Liver (tissue), 9 donors: ENCODE measurements around the gene FMN2. TPM values are rescaled to one million over a fixed set of nuclear protein-coding genes. Genes with fewer than 3 reads are reported as not detected.

ENCODE experiments used
- DNase-seq: peaks from one replicate; pipeline ENCODE4 v3.0.0-alpha.2; 2017; ENCODE audit warnings: low spot score
- H3K27ac ChIP-seq, 2 donors: one replicate each; pipeline ENCODE4 v1.7.0; 2013; ENCODE audit warnings: inconsistent platforms in 2 of 2, low read length in 2 of 2, control low read depth in 1 of 2, low read depth in 1 of 2, mild to moderate bottlenecking in 1 of 2
- H3K27me3 ChIP-seq, 4 donors: one replicate each; pipeline versions ENCODE4 v1.6.1 to v1.7.0; 2013; ENCODE audit warnings: low read length in 3 of 4, inconsistent platforms in 1 of 4, mild to moderate bottlenecking in 1 of 4, moderate library complexity in 1 of 4; ENCODE audit not compliant: control insufficient read depth in 4 of 4, insufficient read depth in 4 of 4
- H3K36me3 ChIP-seq, 4 donors: one replicate each; pipeline versions ENCODE4 v1.6.1 to v1.7.0; 2013; ENCODE audit warnings: low read length in 3 of 4, mild to moderate bottlenecking in 3 of 4, low read depth in 1 of 4, moderate library complexity in 1 of 4; ENCODE audit not compliant: control insufficient read depth in 4 of 4, insufficient read depth in 3 of 4
- H3K4me1 ChIP-seq, 4 donors: one replicate each; pipeline versions ENCODE4 v1.6.1 to v1.7.0; 2013; ENCODE audit warnings: low read length in 3 of 4, mild to moderate bottlenecking in 3 of 4, moderate library complexity in 1 of 4; ENCODE audit not compliant: control insufficient read depth in 4 of 4, insufficient read depth in 4 of 4
- H3K4me3 ChIP-seq, 3 donors: one replicate each; pipeline versions ENCODE4 v1.6.1 to v1.7.0; 2013; ENCODE audit warnings: low read length in 3 of 3, control low read depth in 1 of 3, low read depth in 1 of 3, mild to moderate bottlenecking in 1 of 3
- H3K9ac ChIP-seq, 2 donors: one replicate each; pipeline ENCODE4 v1.7.0; 2013; ENCODE audit warnings: low read length in 2 of 2, mild to moderate bottlenecking in 2 of 2, moderate library complexity in 2 of 2, control low read depth in 1 of 2, low read depth in 1 of 2
- H3K9me3 ChIP-seq, 4 donors: one replicate each; pipeline versions ENCODE4 v1.6.1 to v1.7.0; 2013; ENCODE audit warnings: low read length in 3 of 4; ENCODE audit not compliant: control insufficient read depth in 4 of 4
- ATF3 ChIP-seq: IDR thresholded peaks from 2 replicates; pipeline ENCODE4 v1.6.1; 2016; ENCODE audit warnings: antibody characterized with exemption
- CTCF ChIP-seq: fragments of 150-350 bp; IDR thresholded peaks from 2 replicates; pipeline ENCODE4 v1.5.1; 2017; ENCODE audit warnings: improper control_type of control experiment, low read depth, low read length; ENCODE audit not compliant: missing input control
- EGR1 ChIP-seq, 2 donors: IDR thresholded peaks; 2 replicates each; pipeline ENCODE4 v1.6.1; 2016 to 2018; ENCODE audit warnings: antibody characterized with exemption in 2 of 2, low read depth in 2 of 2
- FOXA1 ChIP-seq: IDR thresholded peaks from 2 replicates; pipeline ENCODE4 v1.6.1; 2016; ENCODE audit warnings: antibody characterized with exemption
- HNF4G ChIP-seq: IDR thresholded peaks from 2 replicates; pipeline ENCODE4 v1.6.1; 2016; ENCODE audit warnings: antibody characterized with exemption
- JUND ChIP-seq, 2 donors: IDR thresholded peaks; 2 replicates each; pipeline ENCODE4 v1.6.1; 2016; ENCODE audit warnings: antibody characterized with exemption in 2 of 2
- MAX ChIP-seq: IDR thresholded peaks from 2 replicates; pipeline ENCODE4 v1.6.1; 2016; ENCODE audit warnings: antibody characterized with exemption
- RAD21 ChIP-seq, 2 donors: IDR thresholded peaks; 2 replicates each; pipeline ENCODE4 v1.6.1; 2016; ENCODE audit warnings: antibody characterized with exemption in 2 of 2, mild to moderate bottlenecking in 2 of 2
- REST ChIP-seq: IDR thresholded peaks from 2 replicates; pipeline ENCODE4 v1.6.1; 2016; ENCODE audit warnings: antibody characterized with exemption, mild to moderate bottlenecking
- RXRA ChIP-seq, 2 donors: IDR thresholded peaks; 2 replicates each; pipeline ENCODE4 v1.6.1; 2017 to 2018; ENCODE audit warnings: antibody characterized with exemption in 2 of 2, mild to moderate bottlenecking in 1 of 2
- SP1 ChIP-seq: IDR thresholded peaks from 2 replicates; pipeline ENCODE4 v1.6.1; 2018; ENCODE audit warnings: antibody characterized with exemption, mild to moderate bottlenecking
- TAF1 ChIP-seq: conservative IDR thresholded peaks from 2 replicates; pipeline ENCODE4 v1.6.1; 2016; ENCODE audit warnings: antibody characterized with exemption, mild to moderate bottlenecking
- ZBTB33 ChIP-seq: IDR thresholded peaks from 2 replicates; pipeline ENCODE4 v1.6.1; 2016; ENCODE audit warnings: antibody characterized with exemption
- WGBS: extraction: QIAGEN DNeasy Blood & Tissue Kit; methylation state at CpG from one replicate; pipeline ENCODE4 v1.1.7; 2013; 5-methylcytosine and 5-hydroxymethylcytosine counted together
- polyA plus RNA-seq, 2 donors: library from polyadenylated mRNA; stranded (reverse) in 1 of 2; unstranded in 1 of 2; fragments of 200-250 nt in 1 of 2; fragments of >200 nt in 1 of 2; fragmentation: Nextera tagmentation in 1 of 2; extraction: Ambion mirVana in 1 of 2; gene quantifications; one replicate each; pipeline versions ENCODE4 v1.2.1 to v1.2.3, GENCODE V29; 2013 to 2015
- total RNA-seq, 2 donors: library from RNA; depleted of rRNA; stranded (reverse); fragments of >200 nt; gene quantifications; one replicate each; pipeline ENCODE4 v1.2.3, GENCODE V29; 2014
- donor health status: healthy.
- donor health status: healthy.
- donor health status: healthy.
- donor health status: healthy.
- donor health status: healthy.

The FMN2 gene
- total and polyA plus RNA-seq, 4 donors, result 0.17 TPM; not detected in 3

GRCh38 chr1:240109130-240109529 is 17.4 kb downstream of the FMN2 start:
- H3K36me3 ChIP-seq, result no peaks in the 10 kb centered on the region
- H3K9ac ChIP-seq, result no peak overlapping the region
- TF ChIP-seq CTCF, result no peak
- TF ChIP-seq FOXA1, result no peak
- TF ChIP-seq RAD21 (IDR thresholded peaks at IDR 0.05), result no peak
- no peak for TF ChIP-seq TAF1
- no peak for TF ChIP-seq MAX
- TF ChIP-seq HNF4G, result no peak
- no peak for TF ChIP-seq REST
- TF ChIP-seq EGR1 (IDR thresholded peaks at IDR 0.05; ENCODE audit: low read depth in 2 of 2), result no peak
- no peak for TF ChIP-seq ATF3
- no peak for TF ChIP-seq JUND (IDR thresholded peaks at IDR 0.05)
- 68% methylated on average over 2 of the region's 2 CpGs for WGBS
- no peak for DNase-seq
- no peak overlapping the region for H3K27ac ChIP-seq
- H3K9me3 ChIP-seq, result no peaks in the 10 kb centered on the region
- H3K4me3 ChIP-seq, result no peak overlapping the region
- H3K4me1 ChIP-seq, result no peaks in the 10 kb centered on the region
- peaks cover 0 to 4% (median 1%) of the 10 kb centered on the region in 4 donors for H3K27me3 ChIP-seq

- WGBS, result 56% methylated on average over 5 of the region's 5 CpGs
- Histone ChIP-seq H3K36me3 (no peaks in the 10 kb centered on the region), H3K27ac (no peak overlapping the region), H3K4me3 (no peak overlapping the region), H3K9me3 (no peaks in the 10 kb centered on the region), H3K9ac (no peak overlapping the region), H3K4me1 (no peaks in the 10 kb centered on the region), H3K27me3 (peaks cover 0 to 4% (median 1%) of the 10 kb centered on the region in 4 donors)
- TF ChIP-seq TAF1, result no peak
- TF ChIP-seq JUND (IDR thresholded peaks at IDR 0.05), result no peak
- TF ChIP-seq RXRA (IDR thresholded peaks at IDR 0.05), result no peak
- TF ChIP-seq SP1, result no peak
- no peak for TF ChIP-seq ZBTB33
- no peak for TF ChIP-seq REST
- DNase-seq, result no peak
These were observed 18.4 kb downstream of the FMN2 start for GRCh38 chr1:240109920-240110636.
